ENCODE results near the gene ABCA4. TPM values are rescaled to one million over a fixed set of nuclear protein-coding genes. Genes with fewer than 3 reads are reported as not detected.
A peak's percentile ranks its signal among the peaks of the same experiment; 100 is the strongest.

ABCA4 gene
- total RNA-seq, 2 donors from 2014 or later, result 1.2 TPM; not detected in 1

GRCh38 chr1:94109478-94109877 lies 11.5 kb downstream of the ABCA4 start:
- intact Hi-C loops (cut with DNase I, micrococcal nuclease), result no loop called here
- DNase-seq (no peak), ATAC-seq (no peak)

- intact Hi-C loops (cut with DNase I, micrococcal nuclease), result no loop called here
- DNase-seq (no peak), ATAC-seq (no peak)
Measured at GRCh38 chr1:94107141-94107540, 13.8 kb downstream of the ABCA4 start.

- ATAC-seq, result no peak
- intact Hi-C loops (cut with DNase I, micrococcal nuclease), result no loop called here
- DNase-seq, result no peak
Measured at GRCh38 chr1:94106716-94107115, 14.2 kb downstream of the ABCA4 start.

- DNase-seq, result no peak
- no peak for ATAC-seq
- intact Hi-C loops (cut with DNase I, micrococcal nuclease), result no loop called here
Measured at GRCh38 chr1:94105957-94106529, 14.9 kb downstream of the ABCA4 start.

GRCh38 chr1:94105581-94105952 lies 15.4 kb downstream of the ABCA4 start:
- intact Hi-C loops (cut with DNase I, micrococcal nuclease), result no loop called here
- no peak for ATAC-seq
- DNase-seq, result no peak

- intact Hi-C loops (cut with DNase I, micrococcal nuclease), result no loop called here
- no peak for DNase-seq
- ATAC-seq, result no peak
Measured at GRCh38 chr1:94104776-94105580, 16.0 kb downstream of the ABCA4 start.

GRCh38 chr1:94104127-94104684 lies 16.7 kb downstream of the ABCA4 start:
- ATAC-seq (no peak), DNase-seq (no peak)
- intact Hi-C loops (cut with DNase I, micrococcal nuclease), result no loop called here

- DNase-seq, result no peak
- intact Hi-C loops (cut with DNase I, micrococcal nuclease), result no loop called here
- ATAC-seq, result no peak
Measured at GRCh38 chr1:94103608-94104007, 17.3 kb downstream of the ABCA4 start.

- ATAC-seq, result no peak
- intact Hi-C loops (cut with DNase I, micrococcal nuclease), result no loop called here
- no peak for DNase-seq
Measured at GRCh38 chr1:94101613-94102525, 19.1 kb downstream of the ABCA4 start.

- ATAC-seq (no peak), DNase-seq (no peak)
Measured at GRCh38 chr1:94100785-94101612, 19.9 kb downstream of the ABCA4 start.

GRCh38 chr1:94100129-94100784 lies 20.7 kb downstream of the ABCA4 start:
- no peak for DNase-seq
- intact Hi-C loops (cut with DNase I, micrococcal nuclease), result no loop called here
- no peak for ATAC-seq

More at GRCh38 chr1:94100785-94101612, 19.9 kb downstream of the ABCA4 start:
- intact Hi-C loops (cut with DNase I, micrococcal nuclease), result no loop called here

GRCh38 chr1:94099303-94099702 lies 21.6 kb downstream of the ABCA4 start:
- DNase-seq (no peak), ATAC-seq (no peak)
- intact Hi-C loops (cut with DNase I, micrococcal nuclease), result no loop called here

- intact Hi-C loops (cut with DNase I, micrococcal nuclease), result no loop called here
- DNase-seq, result peak in 1 of 2 donors; percentile 25
- peak; percentile 32 for ATAC-seq
Measured at GRCh38 chr1:94098585-94099111, 22.3 kb downstream of the ABCA4 start.

- intact Hi-C loops (cut with DNase I, micrococcal nuclease), result no loop called here
- DNase-seq (no peak), ATAC-seq (no peak)
Measured at GRCh38 chr1:94096797-94097549, 24.0 kb downstream of the ABCA4 start.

GRCh38 chr1:94095744-94096469 lies 25.0 kb downstream of the ABCA4 start:
- DNase-seq (no peak), ATAC-seq (no peak)
- intact Hi-C loops (cut with DNase I, micrococcal nuclease), result no loop called here

- ATAC-seq (no peak), DNase-seq (peak; percentile 36 to 54)
- intact Hi-C loops (cut with DNase I, micrococcal nuclease), result no loop called here
Measured at GRCh38 chr1:94095112-94095637, 25.8 kb downstream of the ABCA4 start.
